ENCODE measurements around the gene FLOT1. TPM values are rescaled to one million over a fixed set of nuclear protein-coding genes. Genes with fewer than 3 reads are reported as not detected.

The FLOT1 gene
- total and polyA plus RNA-seq, 2 of the 13 experiments (the other 11 are each of a cell fraction or from before 2014, with no cell fraction given): 82.3 to 130 TPM

GRCh38 chr6:30742316-30743098 lies at the start of gene FLOT1 (continued):
- TF ChIP-seq ZNF281 (CRISPR knock-in tag; IDR thresholded peaks at IDR 0.05; ENCODE audit: borderline replicate concordance): peak; percentile 100
- TF ChIP-seq ZNF768 (CRISPR knock-in tag; IDR thresholded peaks at IDR 0.05): peak; percentile 51
- no peak for TF ChIP-seq IRF1 (CRISPR knock-in tag; IDR thresholded peaks at IDR 0.05; ENCODE audit: low read depth)
- TF ChIP-seq HDAC1 (CRISPR knock-in tag; IDR thresholded peaks at IDR 0.05): peak; percentile 96
- peak; percentile 86 for TF ChIP-seq ZNF276 (CRISPR knock-in tag; IDR thresholded peaks at IDR 0.05; ENCODE audit: low read depth)
- peak; percentile 50; the same call in 1 of the 2 replicates for TF ChIP-seq ZXDC (CRISPR knock-in tag; IDR thresholded peaks at IDR 0.05)
- TF ChIP-seq POLR2AphosphoS2 (IDR thresholded peaks at IDR 0.05; ENCODE audit: low read depth, low read length): peak; percentile 75
- TF ChIP-seq CBX1 (IDR thresholded peaks at IDR 0.05; ENCODE audit: low read depth): peak; percentile 57
- peak; percentile 69 for TF ChIP-seq ZNF331 (CRISPR knock-in tag; IDR thresholded peaks at IDR 0.05)
- TF ChIP-seq NR3C1 (CRISPR knock-in tag; IDR thresholded peaks at IDR 0.05): no peak
- peak; percentile 12 for TF ChIP-seq ISX (CRISPR knock-in tag; conservative IDR thresholded peaks at IDR 0.05)
- 0 out of 2 replicates have a peak, but pooled peaks have one; percentile 44 for TF ChIP-seq ZNF468 (CRISPR knock-in tag; IDR thresholded peaks at IDR 0.05)
- no peak for TF ChIP-seq NONO (IDR thresholded peaks at IDR 0.05)
- TF ChIP-seq NONO (CRISPR knock-in tag; conservative IDR thresholded peaks at IDR 0.05): peak; percentile 100
- peak; percentile 64; the same call in 1 of the 2 replicates for TF ChIP-seq ZNF383 (CRISPR knock-in tag; IDR thresholded peaks at IDR 0.05; ENCODE audit: borderline replicate concordance)
- peak; percentile 75 for TF ChIP-seq ZFP1 (CRISPR knock-in tag; IDR thresholded peaks at IDR 0.05)
- TF ChIP-seq ARHGAP35 (CRISPR knock-in tag; IDR thresholded peaks at IDR 0.05; ENCODE audit: borderline replicate concordance): peak; percentile 98
- peak; percentile 66 for TF ChIP-seq ELF3 (CRISPR knock-in tag; IDR thresholded peaks at IDR 0.05)
- peak; percentile 86 for TF ChIP-seq EED (CRISPR knock-in tag; IDR thresholded peaks at IDR 0.05)
- peak; percentile 85 for TF ChIP-seq ZNF430 (CRISPR knock-in tag; IDR thresholded peaks at IDR 0.05)
- peak; percentile 88 for TF ChIP-seq GABPB1 (CRISPR knock-in tag; IDR thresholded peaks at IDR 0.05)
- no peak for TF ChIP-seq RARG (CRISPR knock-in tag; IDR thresholded peaks at IDR 0.05; ENCODE audit: low read depth)
- peak; percentile 92; the same call in 1 of the 2 replicates for TF ChIP-seq ZSCAN21 (CRISPR knock-in tag; IDR thresholded peaks at IDR 0.05; ENCODE audit: borderline replicate concordance)
